K562 (cell line): ENCODE measurements around the gene B3GALT6. TPM values are rescaled to one million over a fixed set of nuclear protein-coding genes. Genes with fewer than 3 reads are reported as not detected.

Experiments
- ARNT ChIP-seq, 2 experiments: fragments of 450-650 bp; IDR thresholded peaks; 2 replicates each; pipeline ENCODE4 v1.6.1; 2016; ENCODE audit warnings: mild to moderate bottlenecking in 1 of 2
- BRD9 ChIP-seq: fragments of 450-650 bp; IDR thresholded peaks from 2 replicates; pipeline ENCODE4 v1.6.1; 2018; ENCODE audit warnings: low read depth; ENCODE audit not compliant: partially characterized antibody
- CCNT2 ChIP-seq: IDR thresholded peaks from 2 replicates; pipeline ENCODE4 v1.6.1; 2011; ENCODE audit warnings: borderline replicate concordance, low read depth, mild to moderate bottlenecking, moderate library complexity, mixed read lengths, low read length; ENCODE audit not compliant: insufficient read length; ENCODE audit errors: extremely low read depth
- CREBBP ChIP-seq: IDR thresholded peaks from one replicate; pipeline ENCODE4 v1.6.1; 2012; ENCODE audit warnings: low read depth, mild to moderate bottlenecking, control low read depth, inconsistent platforms, low read length
- CREM ChIP-seq: IDR thresholded peaks from 2 replicates; pipeline ENCODE4 v1.6.1; 2014; ENCODE audit warnings: antibody characterized with exemption, low read depth
- FOXM1 ChIP-seq, 2 experiments: fragments of 450-650 bp in 1 of 2; sonication (generic) in 1 of 2; formaldehyde crosslinking in 1 of 2; IDR thresholded peaks; 2 replicates each; pipeline versions ENCODE4 v1.6.1 to v1.9.0; 2017 to 2022; ENCODE audit warnings: low read depth in 2 of 2, mild to moderate bottlenecking in 2 of 2, missing genetic modification reagents in 1 of 2, moderate library complexity in 1 of 2
- LCOR ChIP-seq: sonication (generic); formaldehyde crosslinking; IDR thresholded peaks from 2 replicates; pipeline ENCODE4 v1.8.0; 2022; ENCODE audit warnings: mild to moderate bottlenecking, missing genetic modification reagents
- POLR3G ChIP-seq: IDR thresholded peaks from 2 replicates; pipeline ENCODE4 v1.6.1; 2011; ENCODE audit not compliant: insufficient read length, insufficient replicate concordance; ENCODE audit errors: extremely low read depth
- SMARCC2 ChIP-seq: fragments of 450-650 bp; IDR thresholded peaks from 2 replicates; pipeline ENCODE4 v1.6.1; 2017; ENCODE audit warnings: antibody characterized with exemption, moderate library complexity, mild to moderate bottlenecking, low read depth
- SNIP1 ChIP-seq: fragments of 450-650 bp; IDR thresholded peaks from 2 replicates; pipeline ENCODE4 v1.7.1; 2017; ENCODE audit warnings: low read depth, mild to moderate bottlenecking
- SPI1 ChIP-seq: IDR thresholded peaks from 2 replicates; pipeline ENCODE4 v1.6.1; 2011; ENCODE audit warnings: low read depth, low read length, control low read depth, borderline replicate concordance
- TEAD1 ChIP-seq, 2 experiments: fragments of 450-650 bp in 1 of 2; sonication (generic) in 1 of 2; formaldehyde crosslinking; IDR thresholded peaks; 2 replicates each; pipeline versions ENCODE4 v1.4.0 to v1.8.0; 2020 to 2022; ENCODE audit warnings: mild to moderate bottlenecking in 2 of 2, missing genetic modification reagents in 1 of 2
- TOE1 ChIP-seq, 2 experiments: fragments of 450-650 bp in 1 of 2; sonication (generic) in 1 of 2; formaldehyde crosslinking in 1 of 2; IDR thresholded peaks; 2 replicates each; pipeline versions ENCODE4 v1.7.1 to v1.8.0; 2016 to 2022; ENCODE audit warnings: borderline replicate concordance in 2 of 2, mild to moderate bottlenecking in 2 of 2, antibody characterized with exemption in 1 of 2, inconsistent platforms in 1 of 2, low read depth in 1 of 2, missing genetic modification reagents in 1 of 2, moderate library complexity in 1 of 2
- TRIM28 ChIP-seq: fragments of 450-650 bp; IDR thresholded peaks from 2 replicates; pipeline ENCODE4 v1.6.1; 2017
- U2AF1 ChIP-seq: fragments of 200-400 bp; formaldehyde crosslinking; optimal IDR thresholded peaks from 2 replicates; pipeline ENCODE3; 2017; ENCODE audit warnings: mild to moderate bottlenecking, low read depth, low read length, moderate library complexity
- ZNF124 ChIP-seq: sonication (generic); formaldehyde crosslinking; IDR thresholded peaks from 2 replicates; pipeline ENCODE4 v1.8.1; 2022; ENCODE audit warnings: missing genetic modification reagents
- ZNF274 ChIP-seq: IDR thresholded peaks from 2 replicates; pipeline ENCODE4 v1.6.1; 2011; ENCODE audit warnings: low read depth, mild to moderate bottlenecking, low read length, moderate library complexity, borderline replicate concordance
- polyA plus RNA-seq, 8 experiments: library from polyadenylated mRNA; depleted of rRNA in 4 of 8; stranded (reverse) in 5 of 8; unstranded in 3 of 8; fragments of >200 nt; fragmentation: Nextera tagmentation in 2 of 8; fragmentation: Illumina TruSeq in 1 of 8; extraction: Ambion mirVana in 2 of 8; extraction: Trizol in 1 of 8; gene quantifications; 2 replicates each; pipeline versions ENCODE4 v1.2.1 to v1.2.3, GENCODE V29; 2011 to 2014; ENCODE audit warnings: inconsistent platforms in 1 of 8, missing spikeins in 1 of 8
- total RNA-seq, 7 experiments: library from RNA; depleted of rRNA in 6 of 7; stranded (reverse); fragments of >200 nt in 6 of 7; fragmentation: Illumina TruSeq in 2 of 7; extraction: Trizol in 2 of 7; gene quantifications; 2 replicates each; pipeline versions ENCODE4 v1.2.1 to v1.2.3, GENCODE V29; 2011 to 2021; ENCODE audit warnings: low replicate concordance in 1 of 7
- TF ChIP-seq, protein P1 (sequence below): fragments of 450-650 bp; formaldehyde crosslinking; IDR thresholded peaks from 2 replicates; pipeline ENCODE4 v1.4.0; 2022; ENCODE audit warnings: mild to moderate bottlenecking, moderate library complexity
- TF ChIP-seq, protein P2 (sequence below): fragments of 250-450 bp; sonication (Bioruptor Pico); IDR thresholded peaks from 2 replicates; pipeline ENCODE4 v1.4.0; 2020; ENCODE audit warnings: borderline replicate concordance
- TF ChIP-seq, protein P3 (sequence below): fragments of 250-450 bp; sonication (Bioruptor Pico); IDR thresholded peaks from 2 replicates; pipeline ENCODE4 v1.4.0; 2020; ENCODE audit warnings: mild to moderate bottlenecking, moderate library complexity, borderline replicate concordance
- TF ChIP-seq, protein P4 (sequence below): sonication (generic); formaldehyde crosslinking; IDR thresholded peaks from 2 replicates; pipeline ENCODE4 v1.9.0; 2022; ENCODE audit warnings: mild to moderate bottlenecking, missing genetic modification reagents

The B3GALT6 gene
- total and polyA plus RNA-seq, 9 of the 15 experiments (the other 6 are each of a cell fraction or from before 2014, with no cell fraction given): 0.68 to 29.8 (median 9.9) TPM

DNA sequence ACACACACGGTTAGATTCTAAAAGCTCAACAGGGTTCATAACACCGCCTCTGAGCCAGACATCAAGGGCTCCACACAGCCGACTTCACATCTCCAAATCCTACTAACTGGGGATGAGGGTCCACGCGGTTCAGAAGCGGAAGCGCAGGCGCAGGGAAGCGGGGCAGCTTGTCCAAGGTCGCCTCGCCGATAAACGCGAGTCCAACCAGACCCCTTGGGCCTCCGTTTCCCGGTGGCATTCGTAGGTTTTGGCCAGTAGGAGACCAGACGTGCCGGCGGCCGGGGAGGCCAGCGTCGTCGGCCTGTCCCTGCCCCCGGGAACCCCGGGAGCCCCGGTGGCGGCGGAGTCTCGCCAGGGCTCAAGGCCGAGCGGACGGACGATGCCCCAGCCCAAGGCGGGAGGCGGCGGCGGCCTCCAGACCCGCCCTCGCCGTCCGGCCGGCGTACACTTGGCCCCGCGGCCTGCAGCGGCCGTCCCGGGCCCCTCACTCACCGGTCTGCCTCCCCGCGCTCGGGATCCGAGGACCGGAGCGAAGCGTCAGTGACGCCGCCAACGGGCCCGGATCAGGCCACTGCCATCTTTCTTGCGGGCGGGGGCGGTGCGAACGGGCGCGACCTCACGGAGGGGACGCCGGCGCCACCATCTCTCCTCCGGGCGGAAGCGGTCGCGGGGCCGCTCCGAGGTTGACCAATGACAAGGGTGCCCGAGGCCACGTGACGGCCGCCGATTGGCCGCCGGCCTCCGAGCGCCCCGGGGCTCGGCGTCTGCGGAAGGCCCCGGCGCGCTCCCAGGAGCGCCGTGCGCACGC lies 433 bp upstream of the B3GALT6 start, which contains the start of gene SDF4 (continued):
- TF ChIP-seq CCNT2 (peak; percentile 52), FOXM1 (IDR thresholded peaks at IDR 0.05; ENCODE audit: low read depth) (no peak), FOXM1 (CRISPR knock-in tag; IDR thresholded peaks at IDR 0.05; ENCODE audit: low read depth) (peak; percentile 92), POLR3G (no peak), TOE1 (IDR thresholded peaks at IDR 0.05; ENCODE audit: borderline replicate concordance) (no peak; the same call in 1 of the 2 replicates), TOE1 (CRISPR knock-in tag; IDR thresholded peaks at IDR 0.05; ENCODE audit: borderline replicate concordance, low read depth) (no peak), SMARCC2 (no peak), TRIM28 (no peak), BRD9 (no peak), CREBBP (no peak), TEAD1 (CRISPR knock-in tag; IDR thresholded peaks at IDR 0.05) (peak; percentile 51 to 57; a peak in 1 of 4 replicates), LCOR (no peak), ZNF124 (no peak), ZNF274 (no peak), ARNT (IDR thresholded peaks at IDR 0.05) (no peak), SNIP1 (no peak), U2AF1 (peak; percentile 93), SPI1 (peak; percentile 73; the same call in 1 of the 2 replicates), CREM (peak; percentile 92)
- TF ChIP-seq, protein P1, sequence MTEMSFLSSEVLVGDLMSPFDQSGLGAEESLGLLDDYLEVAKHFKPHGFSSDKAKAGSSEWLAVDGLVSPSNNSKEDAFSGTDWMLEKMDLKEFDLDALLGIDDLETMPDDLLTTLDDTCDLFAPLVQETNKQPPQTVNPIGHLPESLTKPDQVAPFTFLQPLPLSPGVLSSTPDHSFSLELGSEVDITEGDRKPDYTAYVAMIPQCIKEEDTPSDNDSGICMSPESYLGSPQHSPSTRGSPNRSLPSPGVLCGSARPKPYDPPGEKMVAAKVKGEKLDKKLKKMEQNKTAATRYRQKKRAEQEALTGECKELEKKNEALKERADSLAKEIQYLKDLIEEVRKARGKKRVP (CRISPR knock-in tag): no peak
- TF ChIP-seq, protein P2, sequence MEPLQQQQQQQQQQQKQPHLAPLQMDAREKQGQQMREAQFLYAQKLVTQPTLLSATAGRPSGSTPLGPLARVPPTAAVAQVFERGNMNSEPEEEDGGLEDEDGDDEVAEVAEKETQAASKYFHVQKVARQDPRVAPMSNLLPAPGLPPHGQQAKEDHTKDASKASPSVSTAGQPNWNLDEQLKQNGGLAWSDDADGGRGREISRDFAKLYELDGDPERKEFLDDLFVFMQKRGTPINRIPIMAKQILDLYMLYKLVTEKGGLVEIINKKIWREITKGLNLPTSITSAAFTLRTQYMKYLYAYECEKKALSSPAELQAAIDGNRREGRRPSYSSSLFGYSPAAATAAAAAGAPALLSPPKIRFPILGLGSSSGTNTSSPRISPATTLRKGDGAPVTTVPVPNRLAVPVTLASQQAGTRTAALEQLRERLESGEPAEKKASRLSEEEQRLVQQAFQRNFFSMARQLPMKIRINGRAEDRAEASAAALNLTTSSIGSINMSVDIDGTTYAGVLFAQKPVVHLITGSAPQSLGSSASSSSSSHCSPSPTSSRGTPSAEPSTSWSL (CRISPR knock-in tag): peak; percentile 49; the same call in 1 of the 2 replicates
- TF ChIP-seq, protein P3, sequence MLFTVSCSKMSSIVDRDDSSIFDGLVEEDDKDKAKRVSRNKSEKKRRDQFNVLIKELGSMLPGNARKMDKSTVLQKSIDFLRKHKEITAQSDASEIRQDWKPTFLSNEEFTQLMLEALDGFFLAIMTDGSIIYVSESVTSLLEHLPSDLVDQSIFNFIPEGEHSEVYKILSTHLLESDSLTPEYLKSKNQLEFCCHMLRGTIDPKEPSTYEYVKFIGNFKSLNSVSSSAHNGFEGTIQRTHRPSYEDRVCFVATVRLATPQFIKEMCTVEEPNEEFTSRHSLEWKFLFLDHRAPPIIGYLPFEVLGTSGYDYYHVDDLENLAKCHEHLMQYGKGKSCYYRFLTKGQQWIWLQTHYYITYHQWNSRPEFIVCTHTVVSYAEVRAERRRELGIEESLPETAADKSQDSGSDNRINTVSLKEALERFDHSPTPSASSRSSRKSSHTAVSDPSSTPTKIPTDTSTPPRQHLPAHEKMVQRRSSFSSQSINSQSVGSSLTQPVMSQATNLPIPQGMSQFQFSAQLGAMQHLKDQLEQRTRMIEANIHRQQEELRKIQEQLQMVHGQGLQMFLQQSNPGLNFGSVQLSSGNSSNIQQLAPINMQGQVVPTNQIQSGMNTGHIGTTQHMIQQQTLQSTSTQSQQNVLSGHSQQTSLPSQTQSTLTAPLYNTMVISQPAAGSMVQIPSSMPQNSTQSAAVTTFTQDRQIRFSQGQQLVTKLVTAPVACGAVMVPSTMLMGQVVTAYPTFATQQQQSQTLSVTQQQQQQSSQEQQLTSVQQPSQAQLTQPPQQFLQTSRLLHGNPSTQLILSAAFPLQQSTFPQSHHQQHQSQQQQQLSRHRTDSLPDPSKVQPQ: no peak
- TF ChIP-seq, protein P4, sequence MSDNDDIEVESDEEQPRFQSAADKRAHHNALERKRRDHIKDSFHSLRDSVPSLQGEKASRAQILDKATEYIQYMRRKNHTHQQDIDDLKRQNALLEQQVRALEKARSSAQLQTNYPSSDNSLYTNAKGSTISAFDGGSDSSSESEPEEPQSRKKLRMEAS: no peak; the same call in none of the 2 replicates
